ENCODE results near the gene ADAMTSL4.
"Not testable (repeated sequence)": the region's sequence is repeated elsewhere in the genome, so short reads cannot be mapped to it uniquely, and the experiment has no call there.

Gene ADAMTSL4

GRCh38 chr1:150581962-150582361, 32.8 kb downstream of the ADAMTSL4 start:
- H3K9me3 Mint-ChIP-seq, H3K27ac Mint-ChIP-seq: not testable (repeated sequence)

GRCh38 chr1:150582371-150582770, 33.2 kb downstream of the ADAMTSL4 start:
- H3K27ac Mint-ChIP-seq = no peak overlapping the region
- no peak for DNase-seq

More at GRCh38 chr1:150581962-150582361, 32.8 kb downstream of the ADAMTSL4 start:
- H3K4me3 Mint-ChIP-seq, H3K27me3 Mint-ChIP-seq, DNase-seq: not testable (repeated sequence)
- CTCF ChIA-PET = interaction anchor here (1.1 to 13.1 kb wide), 3 partner anchors 16 to 22 kb away, joined by 3 to 221 read pairs (median 8); no protein-coding TSS in a partner anchor
- Mint-ChIP-seq H3K36me3 (peaks cover 27% of the 10 kb centered on the region), H3K4me1 (peaks cover 19% of the 10 kb centered on the region)

GRCh38 chr1:150596095-150596892, 47.1 kb downstream of the ADAMTSL4 start:
- CTCF ChIA-PET = no interaction called here
- Mint-ChIP-seq H3K9me3 (no peaks in the 10 kb centered on the region), H3K4me1 (peaks cover 3% of the 10 kb centered on the region), H3K27ac (no peak overlapping the region), H3K27me3 (no peaks in the 10 kb centered on the region), H3K36me3 (peaks cover 14% of the 10 kb centered on the region), H3K4me3 (no peak overlapping the region)
- no peak for DNase-seq

More at GRCh38 chr1:150582371-150582770, 33.2 kb downstream of the ADAMTSL4 start:
- Mint-ChIP-seq H3K27me3 (no peaks in the 10 kb centered on the region), H3K4me1 (peaks cover 19% of the 10 kb centered on the region), H3K4me3 (no peak overlapping the region), H3K9me3 (no peaks in the 10 kb centered on the region), H3K36me3 (peaks cover 23% of the 10 kb centered on the region)
- CTCF ChIA-PET = interaction anchor here (1.1 to 1.5 kb wide), 2 partner anchors 16 to 22 kb away, joined by 3 to 8 read pairs; no protein-coding TSS in a partner anchor

- Mint-ChIP-seq H3K4me3 (no peak overlapping the region), H3K4me1 (peaks cover 3% of the 10 kb centered on the region)
- CTCF ChIA-PET = interaction anchor here (1.5 kb wide), 1 partner anchor 12 kb away, joined by 4 read pairs; no protein-coding TSS in a partner anchor
These were observed 47.8 kb downstream of the ADAMTSL4 start for GRCh38 chr1:150596976-150597375.

GRCh38 chr1:150598346-150598745, 49.1 kb downstream of the ADAMTSL4 start:
- CTCF ChIA-PET = interaction anchor here (1.0 to 1.5 kb wide), 2 partner anchors 13 to 16 kb away, joined by 3 to 4 read pairs; no protein-coding TSS in a partner anchor
- not testable (repeated sequence) for DNase-seq, H3K27ac Mint-ChIP-seq, H3K27me3 Mint-ChIP-seq, H3K4me1 Mint-ChIP-seq, H3K4me3 Mint-ChIP-seq, H3K9me3 Mint-ChIP-seq
- peaks cover 13% of the 10 kb centered on the region for H3K36me3 Mint-ChIP-seq

More at GRCh38 chr1:150596976-150597375, 47.8 kb downstream of the ADAMTSL4 start:
- Mint-ChIP-seq H3K27ac (no peak overlapping the region), H3K27me3 (no peaks in the 10 kb centered on the region), H3K9me3 (no peaks in the 10 kb centered on the region), H3K36me3 (peaks cover 14% of the 10 kb centered on the region)
- DNase-seq = no peak

- DNase-seq = no peak
- CTCF ChIA-PET = interaction anchor here (1.0 kb wide), 1 partner anchor 41 kb away, joined by 3 read pairs; no protein-coding TSS in a partner anchor
These were observed 52.3 kb downstream of the ADAMTSL4 start for GRCh38 chr1:150601540-150601939.

GRCh38 chr1:150602372-150602771, 53.2 kb downstream of the ADAMTSL4 start:
- H3K4me3 Mint-ChIP-seq, H3K27me3 Mint-ChIP-seq, H3K27ac Mint-ChIP-seq, DNase-seq, H3K4me1 Mint-ChIP-seq, H3K9me3 Mint-ChIP-seq: not testable (repeated sequence)
- CTCF ChIA-PET = interaction anchor here (1.0 kb wide), 1 partner anchor 42 kb away, joined by 3 read pairs; no protein-coding TSS in a partner anchor
- H3K36me3 Mint-ChIP-seq = peaks cover 14% of the 10 kb centered on the region

More at GRCh38 chr1:150601540-150601939, 52.3 kb downstream of the ADAMTSL4 start:
- Mint-ChIP-seq H3K9me3 (no peaks in the 10 kb centered on the region), H3K27me3 (no peaks in the 10 kb centered on the region), H3K27ac (no peak overlapping the region), H3K4me3 (no peak overlapping the region), H3K36me3 (peaks cover 14% of the 10 kb centered on the region), H3K4me1 (peaks cover 4% of the 10 kb centered on the region)

GRCh38 chr1:150603711-150604110, 54.5 kb downstream of the ADAMTSL4 start:
- no peak for DNase-seq
- Mint-ChIP-seq H3K9me3 (no peaks in the 10 kb centered on the region), H3K27ac (no peak overlapping the region), H3K4me1 (peaks cover 4% of the 10 kb centered on the region), H3K27me3 (no peaks in the 10 kb centered on the region), H3K4me3 (no peak overlapping the region), H3K36me3 (peaks cover 14% of the 10 kb centered on the region)
- CTCF ChIA-PET = interaction anchor here (1.6 kb wide), 1 partner anchor 16 kb away, joined by 7 read pairs; no protein-coding TSS in a partner anchor

GRCh38 chr1:150604226-150604588, 55.0 kb downstream of the ADAMTSL4 start:
- peaks cover 16% of the 10 kb centered on the region for H3K36me3 Mint-ChIP-seq
- no peak for DNase-seq
- H3K27me3 Mint-ChIP-seq = no peaks in the 10 kb centered on the region
- no peak overlapping the region for H3K4me3 Mint-ChIP-seq
- peaks cover 4% of the 10 kb centered on the region for H3K4me1 Mint-ChIP-seq
- H3K27ac Mint-ChIP-seq = no peak overlapping the region
- no peaks in the 10 kb centered on the region for H3K9me3 Mint-ChIP-seq
- CTCF ChIA-PET = interaction anchor here (1.5 to 1.6 kb wide), 2 partner anchors 16 to 43 kb away, joined by 6 to 7 read pairs; no protein-coding TSS in a partner anchor

- peaks cover 13% of the 10 kb centered on the region for H3K36me3 Mint-ChIP-seq
- not testable (repeated sequence) for H3K27ac Mint-ChIP-seq, H3K9me3 Mint-ChIP-seq, H3K4me3 Mint-ChIP-seq, DNase-seq, H3K27me3 Mint-ChIP-seq, H3K4me1 Mint-ChIP-seq
- CTCF ChIA-PET = interaction anchor here (1.5 to 1.6 kb wide), 2 partner anchors 15 to 44 kb away, joined by 6 to 7 read pairs; no protein-coding TSS in a partner anchor
These were observed 56.2 kb downstream of the ADAMTSL4 start for GRCh38 chr1:150605451-150605731.

GRCh38 chr1:150606463-150607142, 57.4 kb downstream of the ADAMTSL4 start:
- Mint-ChIP-seq H3K27me3 (no peaks in the 10 kb centered on the region), H3K4me1 (peaks cover 12% of the 10 kb centered on the region), H3K27ac (no peak overlapping the region), H3K9me3 (no peaks in the 10 kb centered on the region), H3K36me3 (peaks cover 14% of the 10 kb centered on the region), H3K4me3 (no peak overlapping the region)
- CTCF ChIA-PET = interaction anchor here (1.2 kb wide), 1 partner anchor 46 kb away, joined by 3 read pairs; no protein-coding TSS in a partner anchor
- no peak for DNase-seq

- H3K4me1 Mint-ChIP-seq = peaks cover 38% of the 10 kb centered on the region
- no peak for DNase-seq
- H3K9me3 Mint-ChIP-seq = no peaks in the 10 kb centered on the region
- H3K36me3 Mint-ChIP-seq = peaks cover 16% of the 10 kb centered on the region
- no peaks in the 10 kb centered on the region for H3K27me3 Mint-ChIP-seq
- H3K27ac Mint-ChIP-seq = no peak overlapping the region
- CTCF ChIA-PET = interaction anchor here (0.6 to 2.9 kb wide), 3 partner anchors 10 to 377 kb away, joined by 3 to 14 read pairs (median 4); no protein-coding TSS in a partner anchor
- H3K4me3 Mint-ChIP-seq = no peak overlapping the region
These were observed 60.5 kb downstream of the ADAMTSL4 start for GRCh38 chr1:150609732-150610131.

Measured in activated naive CD4-positive, alpha-beta T cell treated with anti-CD3 and anti-CD28 coated beads, Interleukin-2, amount 10 ng/mL, durations not matched to agents 7 days and 5 days (primary cell).